ENCODE measurements around the gene PEAK3. TPM values are rescaled to one million over a fixed set of nuclear protein-coding genes. Genes with fewer than 3 reads are reported as not detected.

PEAK3 gene
- total and polyA plus RNA-seq, 2 experiments from 2014 or later = 0.15 TPM; not detected in 1

GRCh38 chr19:2329149-2329478 lies 47.1 kb upstream of the PEAK3 start:
- no peak for DNase-seq (ENCODE audit: low spot score)
- H3K9me3 ChIP-seq (ENCODE audit: low read depth) = no peaks in the 10 kb centered on the region
- peak overlapping the region; percentile 98 for H3K4me2 ChIP-seq
- no peaks in the 10 kb centered on the region for H3K27me3 ChIP-seq
- no peaks in the 10 kb centered on the region for H4K20me1 ChIP-seq (ENCODE audit: insufficient read depth, poor library complexity, severe bottlenecking)
- TF ChIP-seq EZH2phosphoT487 (IDR thresholded peaks at IDR 0.05; ENCODE audit: low read depth, severe bottlenecking, unreplicated experiment) = no peak
- no peak for TF ChIP-seq EZH2 (IDR thresholded peaks at IDR 0.05; ENCODE audit: borderline replicate concordance)
- no peak for TF ChIP-seq CTCF (IDR thresholded peaks at IDR 0.05; ENCODE audit: poor library complexity)
- H3K36me3 ChIP-seq (replicated peaks; ENCODE audit: insufficient read depth, low read depth) = no peaks in the 10 kb centered on the region
- H3K4me1 ChIP-seq (ENCODE audit: insufficient read depth) = peaks cover 45% of the 10 kb centered on the region
- H3K9me2 ChIP-seq (replicated peaks; ENCODE audit: insufficient read depth) = no peaks in the 10 kb centered on the region
- 6% methylated on average over 14 of the region's 16 CpGs for WGBS (ENCODE audit: low lambda C conversion rate, missing lambda C conversion rate)
- H3K79me2 ChIP-seq = peaks cover 65% of the 10 kb centered on the region
- H2AFZ ChIP-seq = peak overlapping the region; percentile 69
- H3K27ac ChIP-seq = peak overlapping the region; percentile 96
- peak overlapping the region; percentile 95 for H3K4me3 ChIP-seq

- Histone ChIP-seq H3K4me1 (ENCODE audit: insufficient read depth) (peaks cover 40% of the 10 kb centered on the region), H3K27me3 (no peaks in the 10 kb centered on the region), H3K4me2 (peak within 1 kb of the TSS; percentile 98), H4K20me1 (ENCODE audit: insufficient read depth, poor library complexity, severe bottlenecking) (no peaks in the 10 kb centered on the region), H3K27ac (peak within 1 kb of the TSS; percentile 96), H3K36me3 (replicated peaks; ENCODE audit: insufficient read depth, low read depth) (no peaks in the 10 kb centered on the region), H3K4me3 (peak within 1 kb of the TSS; percentile 95), H3K9me3 (ENCODE audit: low read depth) (no peaks in the 10 kb centered on the region), H3K79me2 (peaks cover 59% of the 10 kb centered on the region), H2AFZ (peak within 1 kb of the TSS; percentile 69), H3K9me2 (replicated peaks; ENCODE audit: insufficient read depth) (no peaks in the 10 kb centered on the region)
- under 1% methylated on average over 84 of the region's 89 CpGs for WGBS (ENCODE audit: low lambda C conversion rate, missing lambda C conversion rate)
- no peak for TF ChIP-seq EZH2 (IDR thresholded peaks at IDR 0.05; ENCODE audit: borderline replicate concordance)
- no peak for TF ChIP-seq CTCF (IDR thresholded peaks at IDR 0.05; ENCODE audit: poor library complexity)
- TF ChIP-seq EZH2phosphoT487 (IDR thresholded peaks at IDR 0.05; ENCODE audit: low read depth, severe bottlenecking, unreplicated experiment) = no peak
- peak; percentile 96 for DNase-seq (ENCODE audit: low spot score)
These were observed 46.6 kb upstream of the PEAK3 start, which contains the start of the genes LSM7 and SPPL2B for GRCh38 chr19:2328401-2329148. LSM7 (minus strand) TSS chr19:2328586; CDS start chr19:2328566, 20 bp downstream. SPPL2B (plus strand) TSS chr19:2328684; CDS start chr19:2328710, 26 bp downstream.

- 2% methylated on average over 18 of the region's 18 CpGs for WGBS (ENCODE audit: low lambda C conversion rate, missing lambda C conversion rate)
These were observed 45.9 kb upstream of the PEAK3 start for GRCh38 chr19:2327773-2328400.

More at GRCh38 chr19:2327773-2328400, 45.9 kb upstream of the PEAK3 start:
- Histone ChIP-seq H2AFZ (peak overlapping the region; percentile 65), H3K4me2 (peak overlapping the region; percentile 84), H3K9me2 (replicated peaks; ENCODE audit: insufficient read depth) (no peaks in the 10 kb centered on the region), H3K27me3 (no peaks in the 10 kb centered on the region), H4K20me1 (ENCODE audit: insufficient read depth, poor library complexity, severe bottlenecking) (no peaks in the 10 kb centered on the region), H3K36me3 (replicated peaks; ENCODE audit: insufficient read depth, low read depth) (no peaks in the 10 kb centered on the region), H3K4me1 (ENCODE audit: insufficient read depth) (peaks cover 35% of the 10 kb centered on the region), H3K9me3 (ENCODE audit: low read depth) (no peaks in the 10 kb centered on the region), H3K27ac (peak overlapping the region; percentile 72), H3K79me2 (peaks cover 54% of the 10 kb centered on the region), H3K4me3 (peak overlapping the region; percentile 68)
- TF ChIP-seq CTCF (IDR thresholded peaks at IDR 0.05; ENCODE audit: poor library complexity) = no peak
- TF ChIP-seq EZH2 (IDR thresholded peaks at IDR 0.05; ENCODE audit: borderline replicate concordance) = no peak
- TF ChIP-seq EZH2phosphoT487 (IDR thresholded peaks at IDR 0.05; ENCODE audit: low read depth, severe bottlenecking, unreplicated experiment) = no peak
- peak; percentile 59 for DNase-seq (ENCODE audit: low spot score)

Measured in hepatocyte (in vitro differentiated cells).